ENCODE results near the gene PCNX2.

- TF ChIP-seq CTCF (IDR thresholded peaks at IDR 0.05) (no peak), POLR2A (IDR thresholded peaks at IDR 0.05) (no peak)
These were observed 159.7 kb downstream of the PCNX2 start for GRCh38 chr1:233135833-233136232.

Measured in body of pancreas (tissue), 4 donors.